ENCODE data around the gene REXO4. TPM values are rescaled to one million over a fixed set of nuclear protein-coding genes. Genes with fewer than 3 reads are reported as not detected.

The REXO4 gene
- total and polyA plus RNA-seq, 2 donors (not counting 3 experiments of a cell fraction or from before 2014, with no cell fraction given): 19.5 to 29.5 TPM

DNA sequence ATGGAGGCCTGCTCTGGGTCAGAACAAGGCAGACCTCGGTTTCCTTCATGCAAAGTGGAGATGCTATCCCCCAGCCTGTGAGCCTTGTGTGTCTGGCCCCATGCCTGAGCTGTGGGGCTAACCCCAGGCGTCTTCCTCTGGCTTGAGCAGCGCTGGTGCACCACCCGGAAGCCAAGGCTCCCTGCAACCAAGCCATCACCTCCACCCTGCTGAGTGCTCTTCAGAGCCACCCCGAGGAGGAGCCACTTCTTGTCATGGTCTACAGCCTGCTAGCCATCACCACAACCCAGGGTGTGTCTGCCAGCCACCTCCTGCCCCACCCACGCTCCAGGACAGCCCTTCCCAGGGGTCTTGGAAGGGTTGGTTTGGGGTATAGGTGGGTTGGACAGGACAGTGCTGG is 16.2 kb downstream of the REXO4 start:
- H3K79me2 ChIP-seq (ENCODE audit: control insufficient read depth, insufficient read depth, low read length): no peaks in the 10 kb centered on the region
- DNase-seq (ENCODE audit: low read depth, low spot score) (no peak), FAIRE-seq (no peak)
- no peaks in the 10 kb centered on the region for H3K9me3 ChIP-seq (replicated peaks; ENCODE audit: control insufficient read depth, insufficient read depth, low read length)
- H2AFZ ChIP-seq (ENCODE audit: low read depth, low read length): no peak overlapping the region
- H3K36me3 ChIP-seq (ENCODE audit: control insufficient read depth in 2 of 2, extremely low read depth in 1 of 2, insufficient read depth in 2 of 2, low read length in 2 of 2): peaks cover 0 to 20% of the 10 kb centered on the region in 2 experiments
- TF ChIP-seq MAX (IDR thresholded peaks at IDR 0.05; ENCODE audit: insufficient read depth, insufficient read length) (no peak), FOS (IDR thresholded peaks at IDR 0.05; ENCODE audit: borderline replicate concordance, insufficient read depth, low read length) (no peak), POLR2A (IDR thresholded peaks at IDR 0.05; ENCODE audit: low read depth, low read length) (no peak), MYC (IDR thresholded peaks at IDR 0.05; ENCODE audit: low read depth, low read length) (no peak), JUN (IDR thresholded peaks at IDR 0.05; ENCODE audit: borderline replicate concordance, insufficient read depth, insufficient read length, low read depth) (no peak), POLR2AphosphoS5 (IDR thresholded peaks at IDR 0.05; ENCODE audit: insufficient read depth, low read depth, low read length) (no peak), CTCF (IDR thresholded peaks at IDR 0.05; ENCODE audit: extremely low read depth in 1 of 2, insufficient read depth in 1 of 2, low read depth in 1 of 2, low read length in 2 of 2) (no peak), GATA2 (IDR thresholded peaks at IDR 0.05; ENCODE audit: insufficient read depth, insufficient read length, low read depth, low read length) (no peak), EZH2 (IDR thresholded peaks at IDR 0.05; ENCODE audit: borderline replicate concordance, low read depth, low read length, severe bottlenecking) (no peak)
- peaks cover 0 to 3% of the 10 kb centered on the region in 2 experiments for H3K27me3 ChIP-seq (ENCODE audit: control insufficient read depth in 2 of 2, insufficient read depth in 2 of 2, low read length in 2 of 2)
- dilution Hi-C loops (cut with MboI; ENCODE audit: extremely low pct_ligation_motif_present, low sequenced_read_pairs) (no loop called here), intact Hi-C loops (cut with micrococcal nuclease) (no loop called here)
- CTCF ChIA-PET: no interaction called here
- H3K4me1 ChIP-seq (ENCODE audit: control insufficient read depth, extremely low read depth, insufficient read depth, low read length): peaks cover 6% of the 10 kb centered on the region
- H3K27ac ChIP-seq (ENCODE audit: insufficient read depth, low read depth, low read length): no peak overlapping the region
- H3K4me3 ChIP-seq (replicated peaks in 1 of 3; ENCODE audit: insufficient read depth in 1 of 3, low read depth in 1 of 3, low read length in 3 of 3): no peak overlapping the region
- H3K4me2 ChIP-seq (ENCODE audit: insufficient read depth, low read length): no peak overlapping the region
- no TSS peak for BruUV-seq (replicated peaks)
- no peak overlapping the region for H3K9ac ChIP-seq (replicated peaks; ENCODE audit: extremely low read depth, insufficient read depth, low read length)
- POLR2A ChIA-PET: no interaction called here
- H4K20me1 ChIP-seq (replicated peaks; ENCODE audit: control insufficient read depth, extremely low read depth, insufficient read depth, low read length): no peaks in the 10 kb centered on the region
- no peaks in the 10 kb centered on the region for H3K9me1 ChIP-seq (replicated peaks; ENCODE audit: control insufficient read depth, extremely low read depth, insufficient read depth, low read length)

Data from endothelial cell of umbilical vein (primary cell).